Caki2 (cell line): ENCODE data around the gene ATRNL1. TPM values are rescaled to one million over a fixed set of nuclear protein-coding genes. Genes with fewer than 3 reads are reported as not detected.
"Not testable (repeated sequence)": the region's sequence is repeated elsewhere in the genome, so short reads cannot be mapped to it uniquely, and the experiment has no call there.

Experiments used
- DNase-seq: peaks from one replicate; pipeline ENCODE4 v3.0.0-alpha.2; 2015; ENCODE audit warnings: low read depth
- in situ Hi-C: cut with HindIII; loops from 2 replicates; pipeline ENCODE4 v1.10.0; 2016; ENCODE audit warnings: low sequenced_read_pairs, low pct_unique_long_range_greater_than_20kb, mixed read lengths
- total RNA-seq: library from RNA; depleted of rRNA; stranded (reverse); fragments of >200 nt; shearing (Covaris generic); gene quantifications from 2 replicates; pipeline ENCODE4 v1.2.3, GENCODE V29; 2014; ENCODE audit warnings: low replicate concordance

Gene ATRNL1
- total RNA-seq, 1 experiment from 2014 or later, result 137 TPM

- no peak for DNase-seq
- in situ Hi-C loops, result no loop called here
These were observed 26.6 kb upstream of the ATRNL1 start for GRCh38 chr10:115066528-115066927.

GRCh38 chr10:115073796-115074195 lies 19.4 kb upstream of the ATRNL1 start:
- no peak for DNase-seq
- in situ Hi-C loops, result no loop called here

GRCh38 chr10:115082506-115082905 lies 10.7 kb upstream of the ATRNL1 start:
- DNase-seq, result no peak

GRCh38 chr10:115084277-115084850 lies 8.8 kb upstream of the ATRNL1 start:
- in situ Hi-C loops, result no loop called here

More at GRCh38 chr10:115082506-115082905, 10.7 kb upstream of the ATRNL1 start:
- in situ Hi-C loops, result no loop called here

GRCh38 chr10:115091161-115091560 lies 2.0 kb upstream of the ATRNL1 start:
- DNase-seq, result no peak
- in situ Hi-C loops, result no loop called here

More at GRCh38 chr10:115084277-115084850, 8.8 kb upstream of the ATRNL1 start:
- DNase-seq, result no peak

- in situ Hi-C loops, result no loop called here
- DNase-seq, result no peak
These were observed 959 bp upstream of the ATRNL1 start for GRCh38 chr10:115092258-115092554.

- in situ Hi-C loops, result no loop called here
- peak; percentile 79 for DNase-seq
These were observed 445 bp upstream of the ATRNL1 start for GRCh38 chr10:115092555-115093285.

GRCh38 chr10:115093776-115094408 lies 727 bp downstream of the ATRNL1 start:
- no peak for DNase-seq

GRCh38 chr10:115094416-115095140 lies 1.4 kb downstream of the ATRNL1 start:
- DNase-seq, result peak; percentile 37
- in situ Hi-C loops, result no loop called here

More at GRCh38 chr10:115093776-115094408, 727 bp downstream of the ATRNL1 start:
- in situ Hi-C loops, result no loop called here

- DNase-seq, result peak; percentile 18
- in situ Hi-C loops, result no loop called here
These were observed 2.6 kb downstream of the ATRNL1 start for GRCh38 chr10:115095758-115096157.

GRCh38 chr10:115103700-115104099 lies 10.5 kb downstream of the ATRNL1 start:
- in situ Hi-C loops, result no loop called here
- DNase-seq, result no peak

- in situ Hi-C loops, DNase-seq: not testable (repeated sequence)
These were observed 12.2 kb downstream of the ATRNL1 start for GRCh38 chr10:115105411-115105810.

GRCh38 chr10:115107830-115108229 lies 14.7 kb downstream of the ATRNL1 start:
- no peak for DNase-seq
- in situ Hi-C loops, result no loop called here

GRCh38 chr10:115117301-115117700 lies 24.1 kb downstream of the ATRNL1 start:
- DNase-seq, result no peak
- in situ Hi-C loops, result no loop called here

GRCh38 chr10:115118346-115118745 lies 25.2 kb downstream of the ATRNL1 start:
- peak; percentile 40 for DNase-seq
- in situ Hi-C loops, result no loop called here

GRCh38 chr10:115125505-115125904 lies 32.3 kb downstream of the ATRNL1 start:
- no peak for DNase-seq
- in situ Hi-C loops, result no loop called here

GRCh38 chr10:115129752-115130151 lies 36.6 kb downstream of the ATRNL1 start:
- peak; percentile 18 for DNase-seq
- in situ Hi-C loops, result no loop called here

GRCh38 chr10:115136616-115137015 lies 43.5 kb downstream of the ATRNL1 start:
- in situ Hi-C loops, result no loop called here
- DNase-seq, result no peak

- in situ Hi-C loops, result no loop called here
- DNase-seq, result no peak
These were observed 48.1 kb downstream of the ATRNL1 start for GRCh38 chr10:115141254-115141653.
